NCI-H526 treated with DMSO at 0.1 percent for 48 hours (cell line): ENCODE measurements around the gene SPTLC2.
"Not testable (repeated sequence)": the region's sequence is repeated elsewhere in the genome, so short reads cannot be mapped to it uniquely, and the experiment has no call there.

Source experiments
- DNase-seq: peaks from one replicate; lab custom pipeline; 2025; lab: John Stamatoyannopoulos, UW

The SPTLC2 gene

DNA sequence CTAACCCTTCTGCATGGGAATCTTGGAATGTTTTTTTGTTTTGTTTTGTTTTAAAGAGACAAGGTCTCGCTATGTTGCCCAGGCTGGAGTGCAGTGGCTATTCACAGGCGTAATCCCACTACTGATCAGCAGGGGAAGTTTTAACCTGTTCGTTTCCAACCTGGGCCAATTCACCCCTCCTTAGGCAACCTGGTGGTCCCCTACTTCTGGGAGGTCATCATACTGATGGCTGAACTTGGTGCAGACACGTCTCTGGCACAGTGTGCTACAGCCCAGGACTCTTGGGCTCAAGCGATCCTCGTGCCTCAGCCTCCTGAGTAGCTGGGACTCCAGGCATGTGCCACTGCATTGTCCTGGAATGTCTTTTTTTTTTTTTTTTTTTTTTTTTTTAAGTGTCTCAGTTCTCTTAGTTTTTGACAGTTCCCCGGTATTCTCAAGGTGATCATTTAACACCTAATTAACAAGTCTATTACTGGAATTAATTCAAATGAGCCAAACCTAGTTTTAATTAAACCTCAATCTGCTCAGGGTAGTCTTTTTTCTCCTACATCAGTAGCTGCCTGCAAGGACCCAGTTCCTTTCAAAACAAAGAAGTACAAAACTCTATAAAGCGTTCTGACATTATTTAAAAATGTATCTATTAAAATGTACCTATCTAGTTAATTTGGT, 68.8 kb downstream of the SPTLC2 start:
- DNase-seq, result no peak

DNA sequence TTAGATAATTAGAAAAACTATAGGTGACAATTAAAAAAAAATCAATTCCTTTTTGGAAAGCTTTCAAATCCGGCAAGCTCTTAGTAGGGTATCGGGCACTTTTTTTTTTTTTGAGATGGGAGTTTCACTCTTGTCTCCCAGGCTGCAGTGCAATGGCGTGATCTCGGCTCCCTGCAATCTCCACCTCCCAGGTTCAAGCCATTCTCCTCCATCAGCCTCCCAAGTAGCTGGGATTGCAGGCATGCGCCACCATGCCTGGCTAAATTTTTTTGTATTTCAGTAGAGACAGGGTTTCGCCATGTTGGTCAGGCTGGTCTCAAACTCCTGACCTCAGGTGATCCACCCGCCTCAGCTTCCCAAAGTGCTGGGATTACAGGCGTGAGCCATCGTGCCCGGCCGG, 71.3 kb downstream of the SPTLC2 start:
- not testable (repeated sequence) for DNase-seq

GRCh38 chr14:77544571-77544970, 71.9 kb downstream of the SPTLC2 start:
- DNase-seq, result no peak

GRCh38 chr14:77543637-77544334, 72.7 kb downstream of the SPTLC2 start:
- no peak for DNase-seq

GRCh38 chr14:77543240-77543551, 73.2 kb downstream of the SPTLC2 start:
- no peak for DNase-seq

DNA sequence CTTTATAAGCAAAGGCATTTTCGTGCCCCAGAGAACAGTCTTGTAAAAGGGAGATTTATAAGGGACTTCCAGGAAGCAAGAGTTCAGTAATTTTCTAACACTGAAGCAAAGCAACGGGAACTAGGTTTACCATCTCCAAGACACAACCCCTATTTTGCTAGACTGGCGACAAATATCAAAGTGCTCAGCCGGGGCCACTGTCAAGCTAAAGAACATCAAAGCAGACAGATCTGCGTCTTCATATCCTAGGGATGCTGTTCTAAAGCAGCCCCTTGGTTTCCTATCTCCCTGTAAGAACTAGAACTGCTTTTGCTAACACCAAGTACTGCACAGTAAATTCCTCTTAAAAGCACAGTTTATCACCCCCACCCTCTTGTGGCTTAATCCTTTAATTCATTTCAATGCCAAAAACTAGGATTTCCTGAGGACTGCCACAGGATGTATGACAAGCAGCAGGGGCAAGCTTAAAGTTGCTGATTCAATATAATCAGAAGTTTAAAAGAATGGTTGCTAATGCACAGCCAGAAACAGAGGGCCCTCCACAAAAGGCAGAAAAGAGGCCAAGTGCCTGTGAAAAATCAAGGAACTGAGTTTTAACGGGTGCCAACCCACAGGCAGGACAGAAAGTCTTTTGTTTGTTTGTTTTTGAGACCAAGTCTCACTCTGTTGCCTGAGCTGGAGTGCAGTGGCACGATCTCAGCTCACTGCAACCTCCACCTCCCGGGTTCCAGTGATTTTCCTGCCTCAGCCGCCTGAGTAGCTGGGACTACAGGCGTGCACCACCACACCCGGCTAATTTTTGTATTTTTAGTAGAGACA, 73.8 kb downstream of the SPTLC2 start:
- DNase-seq, result no peak

GRCh38 chr14:77541905-77542304, 74.5 kb downstream of the SPTLC2 start:
- DNase-seq, result no peak

DNA sequence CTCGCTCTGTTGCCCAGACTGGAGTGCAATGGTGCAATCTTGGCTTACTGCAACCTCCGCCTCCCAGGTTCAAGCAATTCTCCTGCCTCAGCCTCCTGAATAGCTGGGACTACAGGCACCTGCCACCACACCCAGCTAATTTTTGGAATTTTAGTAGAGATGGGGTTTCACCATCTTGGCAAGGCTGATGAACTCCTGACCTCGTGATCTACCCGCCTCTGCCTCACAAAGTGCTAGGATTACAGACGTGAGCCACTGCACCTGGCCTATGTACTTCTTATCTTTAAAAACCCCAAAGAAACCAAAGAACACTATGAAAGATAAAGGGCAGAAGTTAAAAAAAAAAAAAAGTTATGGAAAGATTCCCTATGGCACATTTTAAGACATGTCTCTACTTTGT, 79.5 kb downstream of the SPTLC2 start:
- DNase-seq, result not testable (repeated sequence)

DNA sequence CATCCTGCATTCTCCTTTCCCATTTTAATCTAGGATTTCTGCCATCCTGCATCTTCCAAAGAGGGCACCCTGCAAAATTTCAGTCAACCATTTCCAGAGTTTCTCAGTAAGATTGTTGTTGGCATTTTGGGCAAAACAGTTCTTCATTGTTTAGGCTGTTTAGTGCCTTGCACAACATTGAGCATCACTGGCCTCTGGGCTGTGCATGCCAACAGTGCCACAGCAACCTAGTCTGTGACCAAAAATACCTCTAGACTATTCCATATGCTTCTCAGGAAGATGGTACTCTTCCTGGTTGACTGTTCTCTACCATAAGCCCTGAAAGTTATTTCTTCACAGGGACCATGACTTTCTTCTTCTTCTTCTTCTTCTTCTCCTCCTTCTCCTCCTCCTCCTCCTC, 85.4 kb downstream of the SPTLC2 start:
- no peak for DNase-seq

DNA sequence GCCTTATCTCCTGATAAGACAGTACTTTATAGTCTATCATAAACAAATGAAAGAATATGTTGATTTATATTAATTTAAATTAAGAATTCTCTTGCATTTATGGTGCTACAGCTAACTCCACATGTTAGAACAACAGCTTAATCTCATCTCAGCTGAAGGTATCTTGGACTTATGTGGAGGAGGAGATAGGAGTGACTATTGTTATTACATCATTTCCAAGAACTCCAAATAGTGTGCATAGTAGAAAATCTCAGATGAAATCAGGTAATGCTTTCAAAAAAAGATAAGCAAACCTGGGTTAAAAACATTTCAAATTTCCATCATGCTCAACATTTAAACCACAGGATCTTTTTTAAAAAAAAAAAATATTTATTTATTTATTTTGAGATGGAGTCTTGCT, 86.5 kb downstream of the SPTLC2 start:
- DNase-seq, result no peak

- no peak for DNase-seq
These were observed 87.2 kb downstream of the SPTLC2 start for GRCh38 chr14:77529213-77529612.

- not testable (repeated sequence) for DNase-seq
These were observed 87.7 kb downstream of the SPTLC2 start for GRCh38 chr14:77528701-77529100.

DNA sequence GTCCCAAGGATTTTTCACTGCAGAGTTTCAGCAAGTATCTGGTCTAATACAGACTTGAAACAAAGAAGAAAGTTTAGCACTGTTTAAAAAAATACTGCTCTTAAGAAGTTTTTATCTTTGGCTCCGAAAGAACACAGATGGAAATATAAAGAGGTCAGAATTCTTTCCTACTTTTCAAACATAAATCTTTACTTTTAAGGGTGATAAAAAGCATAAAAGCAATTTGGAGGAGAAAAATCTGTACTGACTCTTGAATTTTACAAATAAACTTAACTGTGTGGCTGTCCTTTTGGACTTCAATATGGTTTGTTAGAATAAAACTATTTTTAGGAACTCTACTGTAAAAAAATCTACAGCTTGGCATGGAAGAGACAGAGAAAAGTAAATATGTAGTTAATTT, 90.2 kb downstream of the SPTLC2 start:
- no peak for DNase-seq

GRCh38 chr14:77524536-77524935, 91.9 kb downstream of the SPTLC2 start:
- no peak for DNase-seq

DNA sequence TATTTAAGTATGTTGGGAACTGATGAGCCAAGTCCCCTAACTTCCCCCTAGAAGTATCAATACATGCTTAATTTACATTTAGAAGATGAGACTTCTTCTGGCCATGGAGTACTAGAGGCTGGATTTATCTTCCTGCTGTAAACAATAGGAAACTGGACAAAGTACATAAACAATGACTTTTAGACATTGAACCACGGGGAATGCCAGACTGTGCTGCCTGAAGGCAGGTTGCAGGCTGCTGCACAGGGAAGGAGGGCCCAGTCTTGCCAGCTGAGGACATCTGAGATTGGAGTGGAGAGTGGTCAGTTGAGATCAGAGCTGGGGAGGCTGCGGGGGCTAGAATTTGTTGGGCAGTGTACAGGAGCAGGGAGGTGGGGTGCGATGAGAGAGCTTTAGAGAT, 93.3 kb downstream of the SPTLC2 start:
- no peak for DNase-seq

DNA sequence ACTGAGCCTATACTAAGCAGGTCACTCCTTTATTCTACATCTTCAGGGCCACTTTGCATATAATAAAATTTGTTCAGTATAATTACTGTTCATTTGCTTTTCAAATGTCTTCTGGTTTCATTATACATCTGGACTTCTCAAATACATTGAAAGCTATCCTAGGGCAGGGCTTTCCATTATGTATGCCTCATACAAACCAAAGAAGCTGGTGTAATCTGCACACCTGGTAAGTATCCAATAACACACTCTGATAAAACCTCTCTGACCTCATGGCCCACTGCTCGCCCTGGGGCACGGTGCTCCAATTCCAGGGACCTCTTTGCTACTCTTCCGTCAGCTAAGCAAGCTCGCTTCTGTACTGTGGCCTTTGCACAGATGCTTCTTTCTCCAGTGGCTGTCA, 95.9 kb downstream of the SPTLC2 start:
- DNase-seq, result peak; percentile 95

DNA sequence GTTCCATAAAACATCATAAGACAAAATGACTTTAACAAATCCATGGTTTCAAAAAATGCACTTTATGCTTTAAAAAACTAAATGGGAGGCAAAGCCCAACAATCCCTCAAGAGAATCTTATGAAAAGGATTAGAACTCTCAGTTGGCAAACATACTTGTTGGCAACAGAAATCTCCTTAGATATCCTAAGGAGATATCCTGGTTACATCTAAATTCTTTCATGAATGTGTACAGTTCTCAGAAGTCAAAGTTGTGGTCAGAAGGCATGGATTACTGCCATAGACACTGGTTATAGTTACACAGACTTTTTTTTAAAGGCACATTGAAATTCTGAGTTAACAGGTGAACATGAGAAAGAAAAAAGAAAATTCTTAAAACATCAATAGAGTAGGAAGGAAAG, 100.3 kb downstream of the SPTLC2 start:
- no peak for DNase-seq

DNA sequence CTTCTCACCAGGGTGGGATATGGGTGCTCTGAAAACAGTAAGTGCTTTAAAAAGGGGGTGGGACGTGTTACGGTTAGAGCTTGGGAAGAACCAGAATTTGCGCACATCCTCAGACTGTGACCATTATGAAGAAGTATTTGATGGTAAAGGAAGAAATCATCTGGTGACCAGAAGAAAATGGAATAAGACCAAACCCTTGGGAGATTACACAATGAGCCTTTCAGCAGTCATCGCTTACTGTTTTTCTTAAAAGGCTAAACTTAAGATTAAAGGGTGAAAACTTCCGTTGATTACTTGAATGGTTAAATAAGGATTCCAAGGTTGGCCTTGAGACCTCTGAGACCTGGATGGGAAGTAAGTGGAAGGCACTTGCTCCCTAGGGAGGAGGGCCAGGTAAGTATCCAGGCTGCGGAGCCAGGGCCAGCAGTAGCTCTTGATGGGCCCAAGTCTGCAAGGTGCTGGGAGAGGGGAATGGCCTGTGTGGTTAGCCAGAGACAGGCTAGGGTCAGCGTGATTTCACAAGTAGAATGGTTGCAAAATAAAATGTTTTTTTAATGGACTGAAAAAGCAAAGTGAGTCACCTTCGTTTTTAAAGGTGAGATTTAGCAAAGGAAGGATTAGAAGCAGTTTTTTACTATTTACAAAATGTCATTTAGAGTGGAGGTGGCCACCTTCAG, 104.8 kb downstream of the SPTLC2 start:
- DNase-seq, result no peak

GRCh38 chr14:77509366-77509765, 107.1 kb downstream of the SPTLC2 start:
- DNase-seq, result no peak

DNA sequence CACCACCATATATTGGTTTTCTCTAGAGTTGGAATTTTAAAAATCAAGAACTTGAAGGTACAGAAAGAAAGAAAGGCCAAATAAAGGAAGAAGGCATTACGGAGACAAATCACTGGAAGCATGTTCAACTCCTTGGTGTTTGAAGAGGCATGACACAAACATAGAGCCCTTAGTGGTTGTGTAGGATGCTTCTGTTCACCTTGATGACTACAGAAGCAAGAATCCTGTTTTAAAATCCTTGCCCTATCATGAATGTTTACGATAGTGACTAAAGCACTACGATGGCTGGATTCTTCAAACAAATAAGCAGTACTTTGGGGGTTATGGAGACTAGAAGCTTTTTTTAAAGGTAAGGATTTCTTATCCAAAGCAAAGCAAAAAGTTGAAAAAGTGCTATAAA, 107.6 kb downstream of the SPTLC2 start:
- DNase-seq, result no peak

DNA sequence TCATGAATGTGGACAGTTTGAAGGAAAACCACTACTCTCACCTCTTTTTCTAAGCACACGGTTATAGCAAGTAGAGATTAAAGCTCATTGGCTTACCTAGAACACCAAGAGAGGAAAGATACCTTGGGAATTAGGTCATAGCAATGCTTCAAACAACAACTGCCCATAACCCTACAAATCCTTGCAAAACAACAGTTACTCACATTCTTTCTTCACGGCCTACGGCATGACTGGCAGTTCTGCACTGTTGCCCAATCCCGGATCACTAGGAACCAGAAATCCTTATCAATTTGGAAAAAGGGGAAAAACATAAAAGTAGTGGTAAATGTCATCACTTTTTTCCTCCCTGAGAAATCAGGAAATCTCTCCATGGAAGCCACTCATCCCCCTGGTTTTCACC, 108.2 kb downstream of the SPTLC2 start:
- DNase-seq, result no peak

DNA sequence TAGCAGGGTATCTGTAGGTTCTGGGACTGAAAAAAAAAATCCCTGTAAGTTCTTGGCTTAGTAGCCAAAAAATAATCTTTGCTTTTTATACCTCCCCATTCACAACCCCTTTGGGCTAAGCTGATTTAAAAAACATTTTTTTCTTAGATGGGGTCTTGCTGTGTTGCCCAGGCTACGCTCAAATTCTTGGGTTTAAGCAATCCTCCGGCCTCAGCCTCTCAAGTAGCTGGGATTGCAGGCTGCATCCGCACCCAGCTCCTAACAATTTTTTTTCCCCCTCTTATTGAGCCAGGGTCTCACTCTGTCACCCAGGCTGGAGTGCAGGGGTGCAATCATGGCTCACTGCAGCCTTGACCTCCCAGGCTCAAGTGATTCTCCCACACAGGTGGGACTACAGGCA, 108.7 kb downstream of the SPTLC2 start:
- no peak for DNase-seq

DNA sequence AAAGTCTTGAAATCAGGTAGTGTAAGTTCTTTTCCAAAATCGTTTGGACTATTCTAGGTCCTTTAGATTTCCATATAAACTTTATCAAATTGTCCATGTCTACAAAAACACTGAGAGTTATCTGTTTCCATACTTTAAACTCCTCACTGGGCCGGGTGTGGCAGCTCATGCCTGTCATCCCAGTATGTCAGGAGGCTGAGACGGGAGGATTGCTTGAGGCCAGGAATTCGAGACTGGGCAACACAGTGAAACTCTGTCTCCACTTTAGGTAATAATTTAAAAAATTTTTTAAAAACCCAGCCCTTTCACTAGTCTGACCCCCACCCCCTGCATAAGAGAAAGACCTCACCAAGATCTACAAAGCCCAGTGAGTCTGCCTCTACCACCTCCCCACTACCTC, 111.4 kb downstream of the SPTLC2 start:
- DNase-seq, result no peak
